Astrocyte (in vitro differentiated cells and primary cell): ENCODE measurements around the gene VGLL2. TPM values are rescaled to one million over a fixed set of nuclear protein-coding genes. Genes with fewer than 3 reads are reported as not detected.

Experiments
- DNase-seq: peaks from one replicate; pipeline ENCODE4 v3.0.0-alpha.2; 2010; ENCODE audit warnings: low read depth
- FAIRE-seq: peaks from 2 replicates; lab custom pipeline; 2011; peaks lifted over from hg19 to GRCh38; lab: Jason Lieb, UNC
- H2AFZ ChIP-seq: 2 replicates; pipeline ENCODE4 v1.6.0; 2012; ENCODE audit warnings: low read depth, low read length, inconsistent platforms
- H3K27ac ChIP-seq: 2 replicates; pipeline ENCODE4 v1.5.1; 2011; ENCODE audit warnings: low read depth, low read length, inconsistent platforms
- H3K27me3 ChIP-seq: 2 replicates; pipeline ENCODE4 v1.6.0; 2011; ENCODE audit warnings: low read length, inconsistent platforms; ENCODE audit not compliant: insufficient read depth
- H3K36me3 ChIP-seq: 2 replicates; pipeline ENCODE4 v1.5.1; 2011; ENCODE audit warnings: low read length, inconsistent platforms; ENCODE audit not compliant: insufficient read depth
- H3K4me1 ChIP-seq: 2 replicates; pipeline ENCODE4 v1.5.1; 2011; ENCODE audit warnings: low read length, inconsistent platforms; ENCODE audit not compliant: insufficient read depth
- H3K4me2 ChIP-seq: 2 replicates; pipeline ENCODE4 v1.6.0; 2012; ENCODE audit warnings: low read length, inconsistent platforms
- H3K4me3 ChIP-seq: 2 replicates; pipeline ENCODE4 v1.5.1; 2011; ENCODE audit warnings: low read depth, mild to moderate bottlenecking, low read length, inconsistent platforms; ENCODE audit not compliant: insufficient read depth
- H3K79me2 ChIP-seq: 2 replicates; pipeline ENCODE4 v1.6.0; 2012; ENCODE audit warnings: mild to moderate bottlenecking, low read length, inconsistent platforms; ENCODE audit not compliant: insufficient read depth
- H3K9ac ChIP-seq: 2 replicates; pipeline ENCODE4 v1.6.0; 2012; ENCODE audit warnings: mild to moderate bottlenecking, low read length, inconsistent platforms
- H3K9me3 ChIP-seq: 2 replicates; pipeline ENCODE4 v1.5.1; 2012; ENCODE audit warnings: low read depth, mild to moderate bottlenecking, low read length, inconsistent platforms; ENCODE audit not compliant: insufficient read depth
- H4K20me1 ChIP-seq: 2 replicates; pipeline ENCODE4 v1.6.0; 2012; ENCODE audit warnings: low read length, inconsistent platforms; ENCODE audit not compliant: insufficient read depth
- H3K27ac Mint-ChIP-seq: one replicate; pipeline ENCODE4 v1.8.0; 2021; ENCODE audit warnings: mild to moderate bottlenecking, mixed read lengths; ENCODE audit not compliant: unreplicated experiment
- H3K27me3 Mint-ChIP-seq: one replicate; pipeline ENCODE4 v1.8.0; 2021; ENCODE audit warnings: low read depth, mixed read lengths; ENCODE audit not compliant: unreplicated experiment
- H3K36me3 Mint-ChIP-seq: one replicate; pipeline ENCODE4 v1.8.0; 2021; ENCODE audit warnings: low read depth, mixed read lengths; ENCODE audit not compliant: unreplicated experiment
- H3K4me1 Mint-ChIP-seq: one replicate; pipeline ENCODE4 v1.8.0; 2021; ENCODE audit warnings: low read depth, mixed read lengths; ENCODE audit not compliant: unreplicated experiment
- H3K4me3 Mint-ChIP-seq: one replicate; pipeline ENCODE4 v1.8.0; 2021; ENCODE audit warnings: mild to moderate bottlenecking, moderate library complexity, mixed read lengths; ENCODE audit not compliant: unreplicated experiment
- H3K9me3 Mint-ChIP-seq: one replicate; pipeline ENCODE4 v1.8.0; 2021; ENCODE audit warnings: mild to moderate bottlenecking, mixed read lengths; ENCODE audit not compliant: unreplicated experiment
- EZH2 ChIP-seq: IDR thresholded peaks from 2 replicates; pipeline ENCODE4 v1.6.1; 2012; ENCODE audit warnings: mild to moderate bottlenecking, low read length, inconsistent platforms; ENCODE audit not compliant: insufficient read depth
- total RNA-seq: library from RNA; stranded (reverse); gene quantifications from 2 replicates; pipeline ENCODE4 v1.2.1, GENCODE V29; 2021
- TF ChIP-seq, protein P1 (sequence below): IDR thresholded peaks from 2 replicates; pipeline ENCODE4 v1.5.1; 2011; ENCODE audit warnings: low read depth, mild to moderate bottlenecking, inconsistent platforms, low read length, moderate library complexity; ENCODE audit not compliant: insufficient read depth

VGLL2 gene
- total RNA-seq, 1 donor from 2014 or later, result 1.7 TPM

DNA sequence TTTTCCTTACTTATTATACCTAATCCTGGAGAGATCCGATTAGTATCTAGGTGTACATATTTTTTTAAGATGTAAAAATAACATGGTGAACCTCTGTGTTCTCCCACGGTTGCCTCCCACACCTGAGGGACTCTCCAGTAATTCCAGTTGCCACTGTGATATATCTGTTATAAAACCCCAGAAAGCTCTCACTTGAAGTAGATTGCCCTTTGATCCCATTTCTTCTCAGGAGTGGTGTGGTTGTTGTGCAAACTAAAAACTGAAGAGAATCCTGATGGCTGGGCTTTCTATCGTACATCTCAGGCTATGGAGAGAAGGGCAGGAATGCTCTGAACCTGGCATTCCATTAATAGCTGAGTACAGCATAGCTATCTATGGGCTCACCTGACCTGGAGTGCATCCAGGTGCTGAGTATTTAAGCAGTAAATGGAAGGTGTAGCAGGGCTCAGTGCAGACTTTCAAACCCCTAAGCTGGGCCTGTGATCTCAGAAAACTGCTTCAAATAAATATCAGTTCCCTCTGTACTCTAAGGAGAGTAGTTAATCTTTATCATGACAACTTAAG, 41.0 kb downstream of the VGLL2 start:
- no peaks in the 10 kb centered on the region for H3K9me3 ChIP-seq
- TF ChIP-seq EZH2, result no peak
- TF ChIP-seq, protein P1, sequence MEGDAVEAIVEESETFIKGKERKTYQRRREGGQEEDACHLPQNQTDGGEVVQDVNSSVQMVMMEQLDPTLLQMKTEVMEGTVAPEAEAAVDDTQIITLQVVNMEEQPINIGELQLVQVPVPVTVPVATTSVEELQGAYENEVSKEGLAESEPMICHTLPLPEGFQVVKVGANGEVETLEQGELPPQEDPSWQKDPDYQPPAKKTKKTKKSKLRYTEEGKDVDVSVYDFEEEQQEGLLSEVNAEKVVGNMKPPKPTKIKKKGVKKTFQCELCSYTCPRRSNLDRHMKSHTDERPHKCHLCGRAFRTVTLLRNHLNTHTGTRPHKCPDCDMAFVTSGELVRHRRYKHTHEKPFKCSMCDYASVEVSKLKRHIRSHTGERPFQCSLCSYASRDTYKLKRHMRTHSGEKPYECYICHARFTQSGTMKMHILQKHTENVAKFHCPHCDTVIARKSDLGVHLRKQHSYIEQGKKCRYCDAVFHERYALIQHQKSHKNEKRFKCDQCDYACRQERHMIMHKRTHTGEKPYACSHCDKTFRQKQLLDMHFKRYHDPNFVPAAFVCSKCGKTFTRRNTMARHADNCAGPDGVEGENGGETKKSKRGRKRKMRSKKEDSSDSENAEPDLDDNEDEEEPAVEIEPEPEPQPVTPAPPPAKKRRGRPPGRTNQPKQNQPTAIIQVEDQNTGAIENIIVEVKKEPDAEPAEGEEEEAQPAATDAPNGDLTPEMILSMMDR, result no peak
- H3K27me3 ChIP-seq, result no peaks in the 10 kb centered on the region
- H3K27ac ChIP-seq, result no peak overlapping the region
- H3K4me1 Mint-ChIP-seq, result no peaks in the 10 kb centered on the region
- no peak overlapping the region for H3K4me3 ChIP-seq
- no peaks in the 10 kb centered on the region for H3K4me1 ChIP-seq
- no peak for FAIRE-seq
- H3K9ac ChIP-seq, result no peak overlapping the region
- H3K27me3 Mint-ChIP-seq, result no peaks in the 10 kb centered on the region
- no peaks in the 10 kb centered on the region for H3K36me3 Mint-ChIP-seq
- no peaks in the 10 kb centered on the region for H4K20me1 ChIP-seq
- no peaks in the 10 kb centered on the region for H3K36me3 ChIP-seq
- no peak overlapping the region for H3K4me3 Mint-ChIP-seq
- no peak overlapping the region for H3K27ac Mint-ChIP-seq
- no peaks in the 10 kb centered on the region for H3K79me2 ChIP-seq
- no peak overlapping the region for H3K4me2 ChIP-seq
- DNase-seq, result no peak
- no peaks in the 10 kb centered on the region for H3K9me3 Mint-ChIP-seq
- no peak overlapping the region for H2AFZ ChIP-seq

DNA sequence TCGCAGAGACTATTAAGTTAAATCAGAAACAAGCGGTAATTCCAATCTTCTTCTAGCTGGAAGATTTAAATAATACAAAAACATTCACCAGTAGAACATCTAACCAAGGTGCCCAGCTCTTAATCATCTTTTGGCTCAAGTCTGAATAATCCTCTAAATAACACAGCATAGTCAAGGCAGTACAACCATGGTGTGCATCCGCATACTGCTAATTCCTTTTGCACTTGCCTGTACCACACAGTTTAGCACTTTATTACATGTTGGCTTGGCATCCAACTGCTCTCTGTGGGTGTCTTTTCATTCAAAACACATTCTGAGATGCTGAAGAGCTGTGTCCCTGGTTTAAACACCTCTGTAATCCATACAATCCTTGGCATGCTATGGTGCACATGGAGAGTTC, 42.3 kb downstream of the VGLL2 start:
- peaks cover 4% of the 10 kb centered on the region for H3K27me3 Mint-ChIP-seq
- no peak for TF ChIP-seq EZH2
- TF ChIP-seq, protein P1, result no peak
- FAIRE-seq (no peak), DNase-seq (no peak)
- H3K4me3 ChIP-seq, result no peak overlapping the region
- no peak overlapping the region for H3K4me3 Mint-ChIP-seq
- no peak overlapping the region for H3K9ac ChIP-seq
- H3K79me2 ChIP-seq, result no peaks in the 10 kb centered on the region
- H3K36me3 Mint-ChIP-seq, result no peaks in the 10 kb centered on the region
- no peak overlapping the region for H2AFZ ChIP-seq
- no peak overlapping the region for H3K27ac Mint-ChIP-seq
- no peaks in the 10 kb centered on the region for H3K9me3 Mint-ChIP-seq
- no peaks in the 10 kb centered on the region for H3K4me1 ChIP-seq
- no peaks in the 10 kb centered on the region for H3K9me3 ChIP-seq
- no peak overlapping the region for H3K27ac ChIP-seq
- no peaks in the 10 kb centered on the region for H3K4me1 Mint-ChIP-seq
- no peaks in the 10 kb centered on the region for H4K20me1 ChIP-seq
- H3K4me2 ChIP-seq, result no peak overlapping the region
- H3K27me3 ChIP-seq, result no peaks in the 10 kb centered on the region
- H3K36me3 ChIP-seq, result no peaks in the 10 kb centered on the region

DNA sequence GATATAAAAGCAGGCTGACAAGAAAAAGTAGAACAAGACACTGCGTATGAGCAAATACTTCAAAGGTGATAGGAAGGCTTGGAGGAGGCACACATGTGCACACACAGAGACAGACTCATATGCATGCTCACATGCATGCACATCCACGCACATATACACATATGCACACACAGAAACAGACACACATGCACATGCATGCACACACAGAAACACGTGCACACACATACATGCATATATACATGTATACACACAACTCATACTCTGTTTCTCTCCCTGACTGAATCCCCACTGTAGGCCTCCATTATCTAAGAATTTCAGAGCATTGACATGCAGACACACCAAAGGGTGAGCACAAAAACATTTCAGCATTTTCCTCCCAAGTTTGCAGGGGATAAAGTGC, 43.7 kb downstream of the VGLL2 start:
- Histone ChIP-seq H3K27ac (no peak overlapping the region), H3K9me3 (no peaks in the 10 kb centered on the region), H3K36me3 (no peaks in the 10 kb centered on the region), H3K27me3 (no peaks in the 10 kb centered on the region), H4K20me1 (no peaks in the 10 kb centered on the region), H2AFZ (no peak overlapping the region), H3K4me2 (no peak overlapping the region), H3K79me2 (no peaks in the 10 kb centered on the region), H3K4me1 (no peaks in the 10 kb centered on the region), H3K9ac (no peak overlapping the region), H3K4me3 (no peak overlapping the region)
- H3K4me3 Mint-ChIP-seq, result no peak overlapping the region
- peaks cover 4% of the 10 kb centered on the region for H3K27me3 Mint-ChIP-seq
- no peaks in the 10 kb centered on the region for H3K4me1 Mint-ChIP-seq
- H3K9me3 Mint-ChIP-seq, result no peaks in the 10 kb centered on the region
- TF ChIP-seq EZH2, result no peak
- TF ChIP-seq, protein P1, result no peak
- H3K27ac Mint-ChIP-seq, result no peak overlapping the region
- H3K36me3 Mint-ChIP-seq, result no peaks in the 10 kb centered on the region
- DNase-seq (no peak), FAIRE-seq (no peak)
